HL-60 (cell line): ENCODE measurements around the gene BAIAP2.

Source experiments
- POLR2AphosphoS5 ChIP-seq: IDR thresholded peaks from 2 replicates; pipeline ENCODE4 v1.6.1; 2012; ENCODE audit warnings: low read depth
- TF ChIP-seq, protein P1 (sequence below): IDR thresholded peaks from one replicate; pipeline ENCODE4 v1.5.1; 2011; ENCODE audit warnings: low read length, control low read depth, inconsistent platforms; ENCODE audit not compliant: insufficient read depth

DNA sequence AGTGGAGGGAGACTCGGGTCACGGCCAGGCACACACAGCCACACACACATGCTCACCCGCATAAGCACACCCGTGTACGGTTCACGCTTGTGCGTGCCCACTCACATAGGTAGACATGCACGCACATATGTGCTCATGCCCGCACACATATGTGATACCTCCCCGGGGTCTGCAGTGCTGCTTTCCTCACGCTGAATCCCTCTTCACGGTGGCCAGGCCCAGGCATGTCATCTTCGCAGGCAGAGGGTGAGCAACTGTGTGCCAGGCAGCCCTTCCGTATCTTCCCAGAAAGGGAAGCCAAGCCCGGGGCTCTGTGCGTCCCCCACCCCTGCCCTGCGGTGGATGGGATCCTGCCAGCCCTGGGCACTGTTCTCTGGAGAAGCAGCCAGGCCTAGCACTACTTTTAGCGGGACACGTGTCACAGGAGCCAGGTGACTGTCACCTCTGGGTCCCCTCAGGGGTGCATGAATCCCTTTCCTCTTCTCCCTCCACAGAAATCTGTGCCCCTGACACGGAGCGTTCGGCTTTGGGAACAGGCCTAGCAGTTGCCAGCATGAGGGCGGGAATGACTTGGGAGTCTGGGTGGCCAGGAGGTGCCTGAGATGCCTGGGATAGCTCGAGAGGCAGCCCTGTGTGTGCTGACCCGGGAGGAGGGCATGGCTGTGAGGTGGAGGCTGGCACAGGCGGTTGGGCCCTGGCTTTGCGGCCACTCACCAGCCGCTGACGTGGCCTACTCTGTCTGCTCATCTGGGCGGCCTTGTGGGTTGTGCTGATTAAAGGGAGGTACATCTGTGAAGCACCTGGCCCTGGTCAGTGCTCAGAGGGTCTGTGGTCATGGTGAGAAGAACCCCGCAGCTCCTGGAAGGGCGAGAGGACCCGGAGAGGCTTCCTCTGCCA is 47.5 kb downstream of the BAIAP2 start:
- TF ChIP-seq, protein P1, sequence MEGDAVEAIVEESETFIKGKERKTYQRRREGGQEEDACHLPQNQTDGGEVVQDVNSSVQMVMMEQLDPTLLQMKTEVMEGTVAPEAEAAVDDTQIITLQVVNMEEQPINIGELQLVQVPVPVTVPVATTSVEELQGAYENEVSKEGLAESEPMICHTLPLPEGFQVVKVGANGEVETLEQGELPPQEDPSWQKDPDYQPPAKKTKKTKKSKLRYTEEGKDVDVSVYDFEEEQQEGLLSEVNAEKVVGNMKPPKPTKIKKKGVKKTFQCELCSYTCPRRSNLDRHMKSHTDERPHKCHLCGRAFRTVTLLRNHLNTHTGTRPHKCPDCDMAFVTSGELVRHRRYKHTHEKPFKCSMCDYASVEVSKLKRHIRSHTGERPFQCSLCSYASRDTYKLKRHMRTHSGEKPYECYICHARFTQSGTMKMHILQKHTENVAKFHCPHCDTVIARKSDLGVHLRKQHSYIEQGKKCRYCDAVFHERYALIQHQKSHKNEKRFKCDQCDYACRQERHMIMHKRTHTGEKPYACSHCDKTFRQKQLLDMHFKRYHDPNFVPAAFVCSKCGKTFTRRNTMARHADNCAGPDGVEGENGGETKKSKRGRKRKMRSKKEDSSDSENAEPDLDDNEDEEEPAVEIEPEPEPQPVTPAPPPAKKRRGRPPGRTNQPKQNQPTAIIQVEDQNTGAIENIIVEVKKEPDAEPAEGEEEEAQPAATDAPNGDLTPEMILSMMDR = no peak
- no peak for TF ChIP-seq POLR2AphosphoS5
